HG03095 (cell line): ENCODE data around the gene ABCA9.
"Not testable (repeated sequence)": the region's sequence is repeated elsewhere in the genome, so short reads cannot be mapped to it uniquely, and the experiment has no call there.

Experiments
- ATAC-seq: cut with Tn5 transposase; IDR thresholded peaks from one replicate; pipeline ENCODE4 v1.9.1; 2021; ENCODE audit warnings: moderate library complexity; ENCODE audit not compliant: unreplicated experiment

The ABCA9 gene

DNA sequence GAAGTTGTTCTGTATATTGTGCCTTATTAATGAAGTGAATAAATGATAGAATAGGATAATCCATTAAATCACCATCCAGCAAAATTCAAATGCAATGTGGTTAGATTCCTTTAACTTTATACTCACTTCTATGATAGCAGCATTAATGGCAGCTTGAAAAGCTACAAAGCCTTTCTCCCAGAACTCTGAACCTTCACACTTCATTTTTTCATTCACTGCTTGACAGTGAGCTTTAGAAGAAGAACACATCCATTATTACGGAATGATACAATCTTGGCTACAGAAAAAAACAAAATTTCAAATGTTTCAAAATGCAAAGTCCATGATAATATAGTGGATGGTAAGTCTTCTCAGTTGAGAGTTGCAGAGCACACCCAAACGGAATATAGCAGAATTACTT, 16.4 kb downstream of the ABCA9 start:
- ATAC-seq = no peak

GRCh38 chr17:69043098-69043734, 17.5 kb downstream of the ABCA9 start:
- ATAC-seq = no peak

DNA sequence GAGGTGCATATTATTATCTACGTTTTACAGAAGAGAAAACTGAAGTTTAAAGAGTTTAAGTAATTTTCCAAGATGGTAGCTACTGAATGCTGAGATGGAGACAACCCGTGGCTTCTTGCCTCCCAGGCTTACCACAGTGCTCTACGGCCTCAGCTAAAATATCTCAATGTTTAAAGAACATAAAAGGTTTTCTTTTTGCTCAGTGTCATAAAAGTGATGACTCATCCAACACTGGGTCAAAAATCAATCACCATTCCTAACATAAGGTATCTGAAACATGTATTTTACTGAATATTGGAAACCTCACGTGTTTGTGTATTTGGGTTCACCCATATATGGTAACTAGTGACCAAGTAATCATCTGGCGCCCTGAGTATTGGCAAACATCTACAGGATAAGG, 18.4 kb downstream of the ABCA9 start:
- no peak for ATAC-seq

DNA sequence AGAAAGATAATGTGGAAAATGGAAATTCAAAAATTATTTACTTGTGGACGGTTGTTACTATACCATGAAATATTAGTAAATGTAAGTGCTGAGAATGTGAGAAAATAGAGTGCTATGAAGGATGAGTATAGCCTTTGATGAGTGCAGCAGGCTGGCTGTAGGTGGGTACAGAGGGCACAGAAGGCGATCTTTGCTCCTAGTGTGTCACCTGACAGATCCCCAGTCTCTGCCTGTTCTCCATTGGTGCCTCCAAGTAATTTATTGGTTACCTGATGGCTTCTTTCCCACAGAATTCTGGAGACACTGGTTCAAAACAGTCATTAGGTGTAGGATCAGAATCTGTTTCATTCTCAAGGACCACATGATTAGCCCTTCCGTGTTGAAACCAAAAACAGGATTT, 28.9 kb downstream of the ABCA9 start:
- no peak for ATAC-seq

DNA sequence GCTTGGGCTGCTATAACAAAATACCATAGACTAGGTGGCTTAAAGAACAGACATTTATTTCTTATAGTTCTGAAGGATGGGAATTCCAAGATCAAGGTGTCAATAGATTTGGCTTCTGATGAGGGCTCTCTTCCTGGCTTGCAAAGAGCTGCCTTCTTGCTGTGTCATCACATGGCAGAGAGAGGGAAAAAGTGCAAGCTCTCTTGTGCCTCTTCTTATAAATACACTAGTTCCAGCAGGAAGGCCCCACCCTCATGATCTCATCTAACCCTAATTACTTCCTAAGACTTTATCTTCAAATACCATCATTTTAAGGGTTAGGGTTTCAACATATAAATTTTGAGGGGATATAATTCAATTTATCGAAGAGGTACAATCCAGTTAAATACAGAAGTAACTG, 30.6 kb downstream of the ABCA9 start:
- ATAC-seq = no peak

DNA sequence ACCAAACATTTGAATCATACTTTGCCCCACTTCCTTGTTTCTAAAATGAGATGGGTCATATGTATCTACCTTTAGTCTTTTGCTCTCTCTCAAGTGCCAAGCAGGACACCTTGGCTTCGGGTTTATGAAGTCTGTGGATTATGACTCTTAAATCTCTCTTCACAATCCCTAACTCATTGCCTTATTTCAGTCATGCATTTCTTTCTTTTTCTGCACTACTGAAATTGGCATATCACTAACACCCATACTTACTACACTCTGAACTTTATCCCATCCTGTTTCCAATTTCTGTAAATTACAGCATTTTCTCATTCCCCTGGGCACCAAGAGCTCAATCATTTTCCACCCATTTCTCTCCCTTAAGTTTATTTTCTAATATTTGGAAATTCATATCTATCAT, 42.0 kb downstream of the ABCA9 start:
- no peak for ATAC-seq

DNA sequence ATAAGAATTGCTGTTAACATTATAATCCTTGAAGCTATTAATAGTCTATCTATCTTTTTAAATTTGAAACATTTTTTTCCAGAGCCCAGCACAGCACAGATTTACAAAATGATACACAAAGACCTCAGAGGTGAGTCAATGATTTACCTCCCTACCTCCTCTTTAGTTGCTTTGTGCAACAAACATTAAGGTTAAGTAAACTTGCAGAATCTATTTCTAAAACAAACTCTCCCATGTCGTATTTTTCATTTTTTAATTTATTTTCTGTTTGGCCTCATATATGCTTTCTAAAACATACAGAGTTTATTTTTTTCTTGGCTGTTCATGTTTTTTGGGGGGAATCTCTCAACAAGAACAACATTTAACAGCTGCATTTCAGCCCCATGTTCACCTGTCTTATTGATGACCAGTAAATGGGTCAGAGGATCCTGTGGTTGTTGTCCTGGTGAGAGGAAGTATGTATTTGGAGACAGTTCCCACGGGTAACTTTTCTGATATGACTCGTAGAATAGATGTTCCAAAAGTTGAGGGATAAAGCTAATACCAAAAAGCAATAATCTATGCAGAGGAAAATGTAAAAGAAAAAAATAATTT, 42.6 kb downstream of the ABCA9 start:
- ATAC-seq = no peak

GRCh38 chr17:69015631-69016030, 45.1 kb downstream of the ABCA9 start:
- ATAC-seq = no peak

DNA sequence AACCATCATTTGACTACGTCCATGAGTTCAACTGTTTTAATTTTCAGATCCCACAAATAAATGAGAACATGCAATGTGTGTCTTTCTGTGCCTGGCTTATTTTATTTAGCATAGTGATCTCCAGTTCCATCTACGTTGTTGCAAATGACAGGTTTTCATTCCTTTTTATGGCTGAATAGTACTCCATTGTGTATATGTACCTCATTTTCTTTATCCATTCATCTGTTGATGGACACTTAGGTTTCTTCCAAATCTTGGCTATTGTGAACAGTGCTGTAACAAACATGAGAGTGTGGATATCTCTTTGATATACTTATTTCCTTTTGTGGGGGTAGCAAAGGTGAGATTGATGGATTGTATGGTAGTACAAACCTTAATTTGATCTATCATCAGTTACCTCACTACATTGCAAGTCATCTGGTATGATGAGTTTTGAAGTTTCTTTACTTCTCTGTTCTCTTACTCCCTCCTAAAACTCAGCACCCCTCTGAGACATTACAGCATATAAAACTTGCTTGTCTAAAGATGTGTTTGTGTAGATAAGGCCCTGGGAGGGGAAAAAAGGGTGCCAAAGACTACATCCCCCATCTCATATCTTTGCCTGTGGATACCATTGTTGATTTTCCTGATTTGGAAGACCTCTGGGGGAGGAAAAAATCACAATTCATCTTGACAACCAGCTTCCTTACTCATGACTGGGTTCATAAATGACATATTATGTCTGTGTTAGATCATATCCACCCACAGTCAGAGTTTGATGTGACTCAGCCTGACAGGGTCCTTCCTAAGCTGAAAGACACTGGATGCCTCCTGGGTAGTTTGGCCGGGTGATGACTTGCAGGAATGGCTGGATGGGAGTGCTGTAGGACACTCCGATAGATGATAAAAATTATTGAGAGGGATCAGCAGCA, 47.6 kb downstream of the ABCA9 start:
- no peak for ATAC-seq

GRCh38 chr17:69009930-69010329, 50.8 kb downstream of the ABCA9 start:
- no peak for ATAC-seq

DNA sequence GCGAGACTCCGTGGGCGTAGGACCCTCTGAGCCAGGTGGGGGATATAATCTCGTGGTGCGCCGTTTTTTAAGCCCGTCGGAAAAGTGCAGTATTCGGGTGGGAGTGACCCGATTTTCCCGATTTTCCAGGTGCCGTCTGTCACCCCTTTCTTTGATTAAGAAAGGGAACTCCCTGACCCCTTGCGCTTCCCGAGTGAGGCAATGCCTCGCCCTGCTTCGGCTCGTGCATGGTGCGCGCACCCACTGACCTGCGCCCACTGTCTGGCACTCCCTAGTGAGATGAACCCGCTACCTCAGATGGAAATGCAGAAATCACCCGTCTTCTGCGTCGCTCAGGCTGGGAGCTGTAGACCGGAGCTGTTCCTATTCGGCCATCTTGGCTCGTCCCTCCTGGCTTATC, 56.0 kb downstream of the ABCA9 start:
- ATAC-seq = not testable (repeated sequence)

DNA sequence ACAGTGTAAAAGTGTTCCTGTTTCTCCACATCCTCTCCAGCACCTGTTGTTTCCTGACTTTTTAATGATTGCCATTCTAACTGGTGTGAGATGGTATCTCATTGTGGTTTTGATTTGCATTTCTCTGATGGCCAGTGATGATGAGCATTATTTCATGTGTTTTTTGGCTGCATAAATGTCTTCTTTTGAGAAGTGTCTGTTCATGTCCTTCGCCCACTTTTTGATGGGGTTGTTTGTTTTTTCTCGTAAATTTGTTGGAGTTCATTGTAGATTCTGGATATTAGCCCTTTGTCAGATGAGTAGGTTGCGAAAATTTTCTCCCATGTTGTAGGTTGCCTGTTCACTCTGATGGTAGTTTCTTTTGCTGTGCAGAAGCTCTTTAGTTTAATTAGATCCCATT, 61.0 kb downstream of the ABCA9 start:
- ATAC-seq = not testable (repeated sequence)

DNA sequence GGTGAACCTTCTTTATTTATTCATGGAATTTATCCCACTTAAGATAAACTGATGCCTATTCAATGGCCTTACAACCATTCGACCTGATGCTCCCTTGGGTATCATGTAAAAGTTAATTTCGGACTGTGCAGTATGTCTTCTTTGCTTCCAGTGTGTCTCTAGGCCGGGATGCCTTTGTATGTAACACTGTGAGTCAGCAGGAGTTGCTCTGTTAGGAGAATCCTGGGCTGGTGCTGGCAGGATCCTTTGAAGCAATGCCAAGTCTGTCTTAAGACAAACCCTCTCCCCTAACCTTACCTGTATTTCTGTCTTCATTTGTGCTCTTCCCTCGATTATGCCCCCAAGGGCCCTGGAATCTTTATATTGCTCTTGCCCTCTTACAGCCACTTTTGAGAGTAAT, 67.6 kb downstream of the ABCA9 start:
- no peak for ATAC-seq

- ATAC-seq = no peak
These were observed 72.8 kb downstream of the ABCA9 start for GRCh38 chr17:68987966-68988365.

- ATAC-seq = no peak
These were observed 79.4 kb downstream of the ABCA9 start for GRCh38 chr17:68981288-68981687.

DNA sequence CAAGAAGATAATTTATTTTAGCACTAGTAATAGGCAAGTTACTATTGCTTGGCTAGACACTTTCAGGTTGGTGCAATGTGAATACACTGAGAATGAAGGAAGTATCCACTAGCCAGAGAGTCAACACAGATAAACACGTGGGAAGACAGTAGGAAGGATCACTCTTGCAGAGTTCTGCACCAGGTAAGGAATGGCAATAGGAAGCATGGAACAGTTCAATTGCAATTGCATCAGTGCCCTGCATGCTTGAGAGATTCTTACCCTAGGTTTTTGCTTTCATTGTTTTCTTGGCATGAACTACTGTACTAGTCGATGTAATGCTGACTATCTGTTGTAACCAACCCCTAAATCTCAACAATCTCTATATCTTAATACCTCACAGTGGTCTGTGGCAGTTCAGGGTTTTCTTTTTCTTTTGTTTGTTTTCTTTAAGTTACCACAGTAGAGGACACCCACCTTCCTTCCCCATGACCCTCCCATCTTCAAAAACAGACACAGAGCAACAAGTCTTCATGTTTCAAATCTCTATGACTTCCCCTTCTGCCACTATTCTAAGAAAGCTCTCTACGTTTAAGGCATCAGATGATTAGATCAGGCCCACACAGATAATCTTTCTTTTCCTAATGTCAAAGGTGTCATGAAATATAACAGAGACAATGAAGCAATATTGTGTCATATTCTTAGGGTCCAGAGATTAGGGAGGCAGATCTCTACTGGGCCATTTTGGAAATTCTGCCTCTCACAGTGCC, 87.5 kb downstream of the ABCA9 start:
- ATAC-seq = no peak

GRCh38 chr17:68972119-68972704, 88.5 kb downstream of the ABCA9 start:
- no peak for ATAC-seq

DNA sequence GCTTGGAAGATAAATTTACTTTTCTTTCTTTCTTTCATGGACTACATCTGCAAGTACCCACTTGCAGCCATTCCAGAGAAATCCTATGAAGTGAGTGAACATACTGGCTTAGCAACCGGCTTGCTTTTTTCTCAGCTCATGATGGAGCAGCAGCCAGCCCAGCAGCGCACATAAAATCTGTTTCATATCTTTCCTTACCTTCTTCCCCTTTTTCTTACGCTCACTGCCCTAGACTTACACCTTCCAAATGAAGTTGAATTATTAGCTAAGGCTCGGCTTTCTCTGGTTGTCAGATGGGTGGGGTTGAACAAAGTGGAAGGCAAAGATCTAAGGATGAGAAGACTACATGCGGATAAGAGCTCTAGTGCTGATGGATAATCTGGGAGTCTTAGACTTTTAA, 91.6 kb downstream of the ABCA9 start:
- ATAC-seq = no peak

GRCh38 chr17:68963958-68964357, 96.8 kb downstream of the ABCA9 start:
- ATAC-seq = no peak

GRCh38 chr17:68961214-68961882, 99.4 kb downstream of the ABCA9 start:
- no peak for ATAC-seq
